GM12872 (cell line): ENCODE data around the gene PCDHGB4.

Source experiments
- CTCF ChIP-seq: IDR thresholded peaks from 3 replicates; pipeline ENCODE4 v1.5.1; 2011; ENCODE audit warnings: low read depth, mild to moderate bottlenecking, low read length, moderate library complexity; ENCODE audit not compliant: insufficient read depth

PCDHGB4 gene

GRCh38 chr5:141427783-141428426 is 40.4 kb downstream of the PCDHGB4 start:
- TF ChIP-seq CTCF, result no peak

- TF ChIP-seq CTCF, result peak; percentile 75
These were observed 43.0 kb downstream of the PCDHGB4 start, which contains the start of gene PCDHGA12 for GRCh38 chr5:141430332-141431113. Gene PCDHGA12, plus strand, starts transcription at chr5:141430507. Its CDS starts 253 bp downstream, at chr5:141430760.

GRCh38 chr5:141431286-141431685 is 43.8 kb downstream of the PCDHGB4 start:
- no peak for TF ChIP-seq CTCF

- TF ChIP-seq CTCF, result no peak
These were observed 46.5 kb downstream of the PCDHGB4 start for GRCh38 chr5:141434006-141434405.

GRCh38 chr5:141437221-141437620 is 49.7 kb downstream of the PCDHGB4 start:
- TF ChIP-seq CTCF, result no peak

- no peak for TF ChIP-seq CTCF
These were observed 52.1 kb downstream of the PCDHGB4 start for GRCh38 chr5:141439411-141440141.
